ENCODE results near the gene ADARB2. TPM values are rescaled to one million over a fixed set of nuclear protein-coding genes. Genes with fewer than 3 reads are reported as not detected.
"Not testable (repeated sequence)": the region's sequence is repeated elsewhere in the genome, so short reads cannot be mapped to it uniquely, and the experiment has no call there.

ADARB2 gene
- total and polyA plus RNA-seq, 7 experiments from 2014 or later, result 0.05 to 13.6 (median 6.3) TPM; not detected in 3

- DNase-seq; H3K36me3 Mint-ChIP-seq; H3K9me3 ChIP-seq (ENCODE audit: control insufficient read depth in 2 of 3, low read length in 3 of 3); CTCF ChIA-PET; POLR2A ChIA-PET; ATAC-seq; H3K27ac Mint-ChIP-seq; H3K27ac ChIP-seq (ENCODE audit: low read depth, low read length); H3K4me1 Mint-ChIP-seq; H3K9me3 Mint-ChIP-seq; H3K4me3 ChIP-seq (ENCODE audit: low read length); intact Hi-C loops (cut with micrococcal nuclease); H3K4me3 Mint-ChIP-seq; H3K36me3 ChIP-seq (ENCODE audit: control insufficient read depth in 2 of 3, insufficient read depth in 3 of 3, low read length in 3 of 3); H3K4me1 ChIP-seq (ENCODE audit: control insufficient read depth in 2 of 2, insufficient read depth in 2 of 2, low read length in 2 of 2); H3K27me3 ChIP-seq (ENCODE audit: control insufficient read depth in 2 of 2, insufficient read depth in 2 of 2, low read length in 2 of 2): not testable (repeated sequence)
- peaks cover 0 to 11% (median 0%) of the 10 kb centered on the region in 5 donors for H3K27me3 Mint-ChIP-seq
Measured at GRCh38 chr10:1161315-1161673, 576.0 kb downstream of the ADARB2 start.

- no peaks in the 10 kb centered on the region for H3K36me3 ChIP-seq (ENCODE audit: control insufficient read depth in 2 of 3, insufficient read depth in 3 of 3, low read length in 3 of 3)
Measured at GRCh38 chr10:1160561-1161314, 576.6 kb downstream of the ADARB2 start.

GRCh38 chr10:1159131-1160061, 577.9 kb downstream of the ADARB2 start:
- intact Hi-C loops (cut with micrococcal nuclease), result no loop called here
- Mint-ChIP-seq H3K27ac (peak overlapping the region in 1 of 9 donors; percentile 69), H3K9me3 (no peaks in the 10 kb centered on the region), H3K4me1 (no peaks in the 10 kb centered on the region), H3K36me3 (no peaks in the 10 kb centered on the region), H3K27me3 (peaks cover 0 to 6% (median 0%) of the 10 kb centered on the region in 5 donors), H3K4me3 (peak overlapping the region in 2 of 10 donors; percentile 33 to 45)
- Histone ChIP-seq H3K4me1 (ENCODE audit: control insufficient read depth in 2 of 2, insufficient read depth in 2 of 2, low read length in 2 of 2) (no peaks in the 10 kb centered on the region), H3K27ac (ENCODE audit: low read depth, low read length) (no peak overlapping the region), H3K9me3 (ENCODE audit: control insufficient read depth in 2 of 3, low read length in 3 of 3) (no peaks in the 10 kb centered on the region), H3K4me3 (ENCODE audit: low read length) (no peak overlapping the region), H3K27me3 (ENCODE audit: control insufficient read depth in 2 of 2, insufficient read depth in 2 of 2, low read length in 2 of 2) (no peaks in the 10 kb centered on the region), H3K36me3 (ENCODE audit: control insufficient read depth in 2 of 3, insufficient read depth in 3 of 3, low read length in 3 of 3) (no peaks in the 10 kb centered on the region)
- ChIA-PET CTCF (no interaction called here), POLR2A (no interaction called here)
- no peak for ATAC-seq
- DNase-seq, result peak in 1 of 9 donors; percentile 12

More at GRCh38 chr10:1160561-1161314, 576.6 kb downstream of the ADARB2 start:
- Mint-ChIP-seq H3K4me1 (no peaks in the 10 kb centered on the region), H3K27me3 (peaks cover 0 to 8% (median 0%) of the 10 kb centered on the region in 5 donors), H3K9me3 (peaks cover 0 to 3% (median 0%) of the 10 kb centered on the region in 11 donors), H3K4me3 (no peak overlapping the region), H3K27ac (no peak overlapping the region), H3K36me3 (no peaks in the 10 kb centered on the region)
- ChIA-PET CTCF (no interaction called here), POLR2A (no interaction called here)
- DNase-seq, result no peak
- intact Hi-C loops (cut with micrococcal nuclease), result no loop called here
- Histone ChIP-seq H3K9me3 (ENCODE audit: control insufficient read depth in 2 of 3, low read length in 3 of 3) (no peaks in the 10 kb centered on the region), H3K4me1 (ENCODE audit: control insufficient read depth in 2 of 2, insufficient read depth in 2 of 2, low read length in 2 of 2) (no peaks in the 10 kb centered on the region), H3K27ac (ENCODE audit: low read depth, low read length) (no peak overlapping the region), H3K27me3 (ENCODE audit: control insufficient read depth in 2 of 2, insufficient read depth in 2 of 2, low read length in 2 of 2) (no peaks in the 10 kb centered on the region), H3K4me3 (ENCODE audit: low read length) (no peak overlapping the region)
- no peak for ATAC-seq

GRCh38 chr10:1158536-1158935, 578.8 kb downstream of the ADARB2 start:
- peak in 1 of 9 donors; percentile 7 for DNase-seq
- intact Hi-C loops (cut with micrococcal nuclease); H3K4me3 ChIP-seq (ENCODE audit: low read length); H3K27me3 ChIP-seq (ENCODE audit: control insufficient read depth in 2 of 2, insufficient read depth in 2 of 2, low read length in 2 of 2); H3K27me3 Mint-ChIP-seq; H3K4me1 ChIP-seq (ENCODE audit: control insufficient read depth in 2 of 2, insufficient read depth in 2 of 2, low read length in 2 of 2); POLR2A ChIA-PET; H3K9me3 ChIP-seq (ENCODE audit: control insufficient read depth in 2 of 3, low read length in 3 of 3); CTCF ChIA-PET; H3K36me3 Mint-ChIP-seq; H3K36me3 ChIP-seq (ENCODE audit: control insufficient read depth in 2 of 3, insufficient read depth in 3 of 3, low read length in 3 of 3); H3K4me1 Mint-ChIP-seq; H3K27ac ChIP-seq (ENCODE audit: low read depth, low read length); H3K9me3 Mint-ChIP-seq; H3K27ac Mint-ChIP-seq; ATAC-seq: not testable (repeated sequence)
- peak overlapping the region in 1 of 10 donors; percentile 45 for H3K4me3 Mint-ChIP-seq

GRCh38 chr10:1158066-1158465, 579.3 kb downstream of the ADARB2 start:
- Histone ChIP-seq H3K36me3 (ENCODE audit: control insufficient read depth in 2 of 3, insufficient read depth in 3 of 3, low read length in 3 of 3) (no peaks in the 10 kb centered on the region), H3K27ac (ENCODE audit: low read depth, low read length) (no peak overlapping the region), H3K27me3 (ENCODE audit: control insufficient read depth in 2 of 2, insufficient read depth in 2 of 2, low read length in 2 of 2) (no peaks in the 10 kb centered on the region), H3K9me3 (ENCODE audit: control insufficient read depth in 2 of 3, low read length in 3 of 3) (no peaks in the 10 kb centered on the region), H3K4me3 (ENCODE audit: low read length) (no peak overlapping the region), H3K4me1 (ENCODE audit: control insufficient read depth in 2 of 2, insufficient read depth in 2 of 2, low read length in 2 of 2) (no peaks in the 10 kb centered on the region)
- DNase-seq (no peak), ATAC-seq (no peak)
- no peak overlapping the region for H3K4me3 Mint-ChIP-seq
- peaks cover 0 to 7% (median 0%) of the 10 kb centered on the region in 5 donors for H3K27me3 Mint-ChIP-seq
- ChIA-PET CTCF (interaction anchor here (0.6 kb wide), 1 partner anchor 100 kb away, joined by 3 read pairs; no protein-coding TSS in a partner anchor), POLR2A (no interaction called here)
- H3K27ac Mint-ChIP-seq, result no peak overlapping the region
- intact Hi-C loops (cut with micrococcal nuclease), result no loop called here
- no peaks in the 10 kb centered on the region for H3K9me3 Mint-ChIP-seq
- H3K36me3 Mint-ChIP-seq, result no peaks in the 10 kb centered on the region
- peaks cover 0 to 4% (median 0%) of the 10 kb centered on the region in 7 donors for H3K4me1 Mint-ChIP-seq

- H3K4me1 Mint-ChIP-seq, result peaks cover 0 to 4% (median 0%) of the 10 kb centered on the region in 7 donors
- Histone ChIP-seq H3K9me3 (ENCODE audit: control insufficient read depth in 2 of 3, low read length in 3 of 3) (no peaks in the 10 kb centered on the region), H3K27ac (ENCODE audit: low read depth, low read length) (no peak overlapping the region), H3K4me1 (ENCODE audit: control insufficient read depth in 2 of 2, insufficient read depth in 2 of 2, low read length in 2 of 2) (no peaks in the 10 kb centered on the region), H3K27me3 (ENCODE audit: control insufficient read depth in 2 of 2, insufficient read depth in 2 of 2, low read length in 2 of 2) (no peaks in the 10 kb centered on the region), H3K4me3 (ENCODE audit: low read length) (no peak overlapping the region), H3K36me3 (ENCODE audit: control insufficient read depth in 2 of 3, insufficient read depth in 3 of 3, low read length in 3 of 3) (no peaks in the 10 kb centered on the region)
- ChIA-PET CTCF (interaction anchor here (0.6 kb wide), 1 partner anchor 101 kb away, joined by 3 read pairs; no protein-coding TSS in a partner anchor), POLR2A (no interaction called here)
- ATAC-seq, result no peak
- intact Hi-C loops (cut with micrococcal nuclease), result no loop called here
- H3K9me3 Mint-ChIP-seq, result no peaks in the 10 kb centered on the region
- DNase-seq, result no peak
- no peaks in the 10 kb centered on the region for H3K36me3 Mint-ChIP-seq
- peaks cover 0 to 7% (median 0%) of the 10 kb centered on the region in 5 donors for H3K27me3 Mint-ChIP-seq
- H3K4me3 Mint-ChIP-seq, result no peak overlapping the region
- peak overlapping the region in 1 of 9 donors; percentile 39 for H3K27ac Mint-ChIP-seq
Measured at GRCh38 chr10:1157615-1157933, 579.8 kb downstream of the ADARB2 start.

All from naive thymus-derived CD4-positive, alpha-beta T cell (primary cell).